ENCODE data around the gene GCLC.

- TF ChIP-seq REST (IDR thresholded peaks at IDR 0.05; ENCODE audit: low read depth, low read length) (no peak), RAD21 (IDR thresholded peaks at IDR 0.05; ENCODE audit: insufficient read depth, low read depth, low read length) (no peak), POLR2A (IDR thresholded peaks at IDR 0.05; ENCODE audit: low read depth, low read length) (no peak), NFYB (IDR thresholded peaks at IDR 0.05; ENCODE audit: insufficient read depth, low read depth, low read length) (no peak), CTCF (IDR thresholded peaks at IDR 0.05 in 2 of 3, conservative IDR thresholded peaks at IDR 0.05 in 1 of 3; ENCODE audit: control insufficient read depth in 2 of 3, extremely low read depth in 1 of 3, insufficient read depth in 1 of 3, low read depth in 3 of 3, low read length in 3 of 3) (no peak), MYB (IDR thresholded peaks at IDR 0.05; ENCODE audit: borderline replicate concordance, low read depth, low read length) (no peak), GATAD2B (conservative IDR thresholded peaks at IDR 0.05; ENCODE audit: low read depth) (no peak), STAT3 (IDR thresholded peaks at IDR 0.05; ENCODE audit: low read depth, low read length) (no peak), TCF12 (IDR thresholded peaks at IDR 0.05; ENCODE audit: low read depth, low read length) (no peak)
These were observed 758 bp downstream of the GCLC start for GRCh38 chr6:53544217-53544469.

All from GM12878 (cell line).